Ramos (cell line): ENCODE results near the gene SEC61A1.

ENCODE experiments used
- in situ Hi-C: fragments of 300-500 bp; cut with MboI; formaldehyde crosslinking; loops from one replicate; pipeline ENCODE4 v1.14.3; 2022; ENCODE audit warnings: low sequenced_read_pairs; ENCODE audit not compliant: unreplicated experiment

The SEC61A1 gene

DNA sequence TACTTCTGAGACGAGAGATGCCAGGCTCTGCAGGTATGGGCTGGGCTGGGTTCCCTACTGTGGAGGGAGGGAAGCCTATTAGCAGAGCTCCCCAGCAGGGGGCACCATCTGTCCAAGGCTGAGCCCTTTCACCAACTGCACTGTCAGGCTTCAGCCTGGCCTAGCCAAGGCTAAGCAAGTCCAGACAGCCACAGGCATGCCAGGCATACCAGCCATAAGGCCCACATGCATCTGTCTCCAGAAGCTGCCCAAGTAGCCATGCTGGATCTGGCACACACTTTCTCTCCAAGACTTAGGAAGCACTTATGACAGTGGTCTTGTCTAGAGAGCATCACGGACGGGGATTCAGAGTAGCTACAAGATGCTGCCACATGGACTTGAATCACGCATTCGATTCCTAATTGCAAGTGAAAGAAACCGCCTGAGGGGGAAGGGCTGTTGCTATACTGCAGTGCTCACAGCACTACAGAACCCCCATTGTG is 43.0 kb downstream of the SEC61A1 start:
- in situ Hi-C loops: loop anchor here (25.0 kb wide), 2 partner anchors 417 to 517 kb away; no protein-coding TSS in a partner anchor

DNA sequence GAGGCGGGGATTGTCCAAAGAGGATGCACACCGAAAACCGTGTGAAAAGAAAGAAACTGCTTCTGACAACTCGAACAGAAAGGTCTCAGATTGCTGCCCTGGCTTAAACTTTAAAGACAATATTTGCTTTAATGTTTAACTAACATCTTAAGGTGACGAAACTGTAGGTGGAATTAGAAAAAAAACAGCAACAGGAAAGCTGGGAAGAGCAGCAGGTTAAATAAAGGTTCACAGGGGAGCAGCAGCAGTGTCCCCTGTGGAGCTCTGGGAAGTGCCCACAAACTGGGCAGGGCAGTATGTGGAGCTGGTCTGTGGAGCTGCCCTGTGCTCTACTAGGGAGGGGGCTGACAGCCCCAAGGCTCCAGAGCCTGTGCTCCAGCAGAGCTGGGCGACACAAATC is 46.0 kb downstream of the SEC61A1 start:
- in situ Hi-C loops: loop anchor here (25.0 kb wide), 2 partner anchors 414 to 514 kb away; no protein-coding TSS in a partner anchor

DNA sequence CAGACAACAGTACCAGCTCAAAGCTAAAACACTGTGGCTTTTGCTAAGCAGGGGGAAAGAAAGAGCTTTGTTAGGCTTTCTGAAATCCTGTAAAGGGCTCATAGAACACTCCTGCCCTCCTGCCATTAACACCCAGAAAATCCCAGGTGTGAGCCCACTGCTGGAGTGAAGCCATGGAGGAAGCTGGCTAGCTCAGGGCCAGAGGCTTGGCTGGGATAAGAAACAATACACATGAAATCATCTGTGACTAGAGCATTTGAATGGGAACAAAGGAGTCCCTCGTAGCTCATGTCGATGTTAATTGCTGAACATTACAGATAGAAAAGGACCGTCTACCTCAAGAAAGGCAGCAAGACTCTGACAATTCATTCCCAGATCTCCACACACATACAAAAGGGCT is 47.9 kb downstream of the SEC61A1 start:
- in situ Hi-C loops: no loop called here

DNA sequence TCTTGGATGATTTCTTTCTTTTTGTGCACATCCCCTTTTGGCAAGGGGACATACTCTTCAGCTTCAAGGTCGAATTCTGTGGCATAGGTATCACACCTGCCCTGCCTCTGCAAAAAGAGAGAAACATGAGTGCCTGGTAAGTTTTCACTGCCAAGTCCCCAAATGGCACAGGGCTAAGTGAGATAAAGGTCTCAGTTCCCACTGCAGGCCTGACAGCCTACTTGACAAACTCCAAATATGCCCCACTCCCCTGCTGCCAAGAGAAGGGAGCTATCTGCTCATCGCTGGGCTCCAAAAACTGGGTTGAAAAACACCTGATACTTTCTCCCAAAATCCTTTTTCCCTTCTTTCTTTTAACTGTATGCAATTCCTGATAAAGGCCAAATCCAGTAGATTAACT is 48.4 kb downstream of the SEC61A1 start:
- in situ Hi-C loops: no loop called here

GRCh38 chr3:128103136-128103676 is 51.0 kb downstream of the SEC61A1 start:
- in situ Hi-C loops: no loop called here

DNA sequence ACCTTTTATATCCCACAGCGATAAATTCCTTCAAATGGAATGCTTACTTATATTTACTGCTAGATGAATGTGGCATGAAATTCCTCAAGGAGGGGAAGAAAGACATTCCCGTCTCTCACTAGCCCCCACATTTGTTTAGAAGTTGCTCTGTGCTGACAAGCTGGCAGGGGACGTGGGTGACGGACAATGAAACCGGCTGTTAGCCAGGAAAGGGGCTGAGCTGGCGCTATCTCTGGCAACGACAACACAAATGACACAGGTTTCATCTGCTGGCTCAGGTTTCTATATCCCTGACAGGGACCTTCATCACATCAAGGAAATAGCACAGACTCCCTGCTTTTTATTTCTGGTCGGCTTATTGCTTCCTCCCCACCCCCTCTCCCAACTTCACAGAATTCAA is 55.6 kb downstream of the SEC61A1 start:
- in situ Hi-C loops: no loop called here

- in situ Hi-C loops: no loop called here
Measured at GRCh38 chr3:128111147-128111546, 58.9 kb downstream of the SEC61A1 start.

GRCh38 chr3:128112357-128112968 is 60.2 kb downstream of the SEC61A1 start:
- in situ Hi-C loops: no loop called here

- in situ Hi-C loops: no loop called here
Measured at GRCh38 chr3:128113817-128114794, 61.9 kb downstream of the SEC61A1 start.
